Neural progenitor cell (in vitro differentiated cells): ENCODE data around the gene DLG2. TPM values are rescaled to one million over a fixed set of nuclear protein-coding genes. Genes with fewer than 3 reads are reported as not detected.

Source experiments
- DNase-seq: peaks from one replicate; pipeline ENCODE4 v3.0.0-alpha.2; 2016; ENCODE audit warnings: low spot score
- H2AFZ ChIP-seq: fragments of 200-600 bp; sonication (generic); replicated peaks from 2 replicates; pipeline ENCODE4 v1.6.1; 2016; ENCODE audit warnings: antibody characterized with exemption
- H3F3A ChIP-seq: fragments of 200-600 bp; sonication (generic); 2 replicates; pipeline ENCODE4 v1.6.1; 2016; ENCODE audit warnings: antibody characterized with exemption, low read depth
- H3K27ac ChIP-seq: fragments of 200-600 bp; sonication (generic); 2 replicates; pipeline ENCODE4 v1.5.1; 2016; ENCODE audit warnings: mild to moderate bottlenecking
- H3K27me3 ChIP-seq: fragments of 200-600 bp; sonication (generic); 2 replicates; pipeline ENCODE4 v1.6.1; 2016; ENCODE audit warnings: mild to moderate bottlenecking, moderate library complexity
- H3K36me3 ChIP-seq: fragments of 200-600 bp; sonication (generic); 2 replicates; pipeline ENCODE4 v1.5.1; 2016
- H3K4me1 ChIP-seq: fragments of 200-600 bp; sonication (generic); 2 replicates; pipeline ENCODE4 v1.6.1; 2016; ENCODE audit warnings: mixed run types
- H3K4me2 ChIP-seq: fragments of 200-600 bp; sonication (generic); 2 replicates; pipeline ENCODE4 v1.6.1; 2016
- H3K4me3 ChIP-seq: fragments of 200-600 bp; sonication (generic); 2 replicates; pipeline ENCODE4 v1.5.1; 2016
- H3K79me2 ChIP-seq: fragments of 200-600 bp; sonication (generic); 2 replicates; pipeline ENCODE4 v1.6.1; 2016; ENCODE audit warnings: low read depth
- H3K9ac ChIP-seq: fragments of 200-600 bp; sonication (generic); 2 replicates; pipeline ENCODE4 v1.6.1; 2016
- H3K9me3 ChIP-seq: fragments of 200-600 bp; sonication (generic); 2 replicates; pipeline ENCODE4 v1.5.1; 2016; ENCODE audit warnings: low read depth
- H4K20me1 ChIP-seq: fragments of 200-600 bp; sonication (generic); 2 replicates; pipeline ENCODE4 v1.6.1; 2016; ENCODE audit warnings: low read depth
- H3K27ac Mint-ChIP-seq: 3 replicates; pipeline ENCODE4 v1.8.0; 2021; ENCODE audit warnings: mixed read lengths
- H3K27me3 Mint-ChIP-seq: 2 replicates; pipeline ENCODE4 v1.8.0; 2022; ENCODE audit warnings: low read depth, mild to moderate bottlenecking, inconsistent platforms, moderate library complexity, mixed read lengths; ENCODE audit not compliant: insufficient read depth
- H3K36me3 Mint-ChIP-seq: 3 replicates; pipeline ENCODE4 v1.8.0; 2021; ENCODE audit warnings: mixed read lengths
- H3K4me1 Mint-ChIP-seq: 3 replicates; pipeline ENCODE4 v1.8.0; 2021; ENCODE audit warnings: mixed read lengths
- H3K4me3 Mint-ChIP-seq: 3 replicates; pipeline ENCODE4 v1.8.0; 2021; ENCODE audit warnings: mild to moderate bottlenecking, moderate library complexity, mixed read lengths
- H3K9me3 Mint-ChIP-seq: 3 replicates; pipeline ENCODE4 v1.8.0; 2020; ENCODE audit warnings: mixed read lengths
- EZH2 ChIP-seq: fragments of 200-600 bp; sonication (generic); IDR thresholded peaks from 2 replicates; pipeline ENCODE4 v1.6.1; 2017; ENCODE audit warnings: antibody characterized with exemption, mild to moderate bottlenecking, moderate library complexity
- EZH2phosphoT487 ChIP-seq: fragments of 200-600 bp; sonication (generic); IDR thresholded peaks from 2 replicates; pipeline ENCODE4 v1.6.1; 2017; ENCODE audit warnings: antibody characterized with exemption
- total RNA-seq: library from RNA; depleted of rRNA; stranded (reverse); fragments of >200 nt; gene quantifications from 2 replicates; pipeline ENCODE4 v1.2.3, GENCODE V29; 2015; ENCODE audit warnings: low replicate concordance
- TF ChIP-seq, protein P1 (sequence below): fragments of 200-600 bp; sonication (generic); IDR thresholded peaks from 2 replicates; pipeline ENCODE4 v1.5.1; 2017; ENCODE audit warnings: antibody characterized with exemption, mild to moderate bottlenecking

The DLG2 gene
- total RNA-seq, 1 donor from 2014 or later: 7.5 TPM

DNA sequence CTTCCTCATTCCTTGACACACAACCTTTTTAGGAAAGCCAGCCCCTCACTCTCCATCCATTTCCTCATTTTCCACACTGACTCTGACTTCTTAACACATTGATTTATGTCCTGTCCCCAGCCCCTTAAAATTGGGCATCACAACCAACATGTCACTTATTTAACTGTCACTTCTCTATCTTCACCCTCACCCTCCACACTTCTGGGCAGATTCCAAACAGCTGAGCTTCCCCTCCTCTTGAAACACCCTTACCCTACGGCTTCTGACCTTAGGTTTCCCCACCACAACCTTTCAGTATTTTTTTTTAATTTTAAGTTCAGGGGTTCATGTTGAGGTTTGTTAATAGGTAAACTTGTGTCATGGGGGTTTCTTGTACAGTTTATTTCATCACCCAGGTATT lies 696.3 kb downstream of the DLG2 start:
- Histone ChIP-seq H3K4me1 (peaks cover 6% of the 10 kb centered on the region), H3K9me3 (no peaks in the 10 kb centered on the region), H3K27ac (no peak overlapping the region), H3K4me3 (no peak overlapping the region), H3K4me2 (no peak overlapping the region), H4K20me1 (no peaks in the 10 kb centered on the region), H2AFZ (no peak overlapping the region), H3K27me3 (no peaks in the 10 kb centered on the region), H3K36me3 (no peaks in the 10 kb centered on the region), H3K79me2 (no peaks in the 10 kb centered on the region), H3F3A (no peaks in the 10 kb centered on the region), H3K9ac (no peak overlapping the region)
- Mint-ChIP-seq H3K27ac (no peak overlapping the region), H3K36me3 (no peaks in the 10 kb centered on the region), H3K9me3 (peaks cover 4% of the 10 kb centered on the region), H3K4me3 (no peak overlapping the region), H3K27me3 (no peaks in the 10 kb centered on the region), H3K4me1 (no peaks in the 10 kb centered on the region)
- DNase-seq: no peak
- no peak for TF ChIP-seq EZH2
- TF ChIP-seq, protein P1, sequence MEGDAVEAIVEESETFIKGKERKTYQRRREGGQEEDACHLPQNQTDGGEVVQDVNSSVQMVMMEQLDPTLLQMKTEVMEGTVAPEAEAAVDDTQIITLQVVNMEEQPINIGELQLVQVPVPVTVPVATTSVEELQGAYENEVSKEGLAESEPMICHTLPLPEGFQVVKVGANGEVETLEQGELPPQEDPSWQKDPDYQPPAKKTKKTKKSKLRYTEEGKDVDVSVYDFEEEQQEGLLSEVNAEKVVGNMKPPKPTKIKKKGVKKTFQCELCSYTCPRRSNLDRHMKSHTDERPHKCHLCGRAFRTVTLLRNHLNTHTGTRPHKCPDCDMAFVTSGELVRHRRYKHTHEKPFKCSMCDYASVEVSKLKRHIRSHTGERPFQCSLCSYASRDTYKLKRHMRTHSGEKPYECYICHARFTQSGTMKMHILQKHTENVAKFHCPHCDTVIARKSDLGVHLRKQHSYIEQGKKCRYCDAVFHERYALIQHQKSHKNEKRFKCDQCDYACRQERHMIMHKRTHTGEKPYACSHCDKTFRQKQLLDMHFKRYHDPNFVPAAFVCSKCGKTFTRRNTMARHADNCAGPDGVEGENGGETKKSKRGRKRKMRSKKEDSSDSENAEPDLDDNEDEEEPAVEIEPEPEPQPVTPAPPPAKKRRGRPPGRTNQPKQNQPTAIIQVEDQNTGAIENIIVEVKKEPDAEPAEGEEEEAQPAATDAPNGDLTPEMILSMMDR: no peak
- no peak for TF ChIP-seq EZH2phosphoT487

DNA sequence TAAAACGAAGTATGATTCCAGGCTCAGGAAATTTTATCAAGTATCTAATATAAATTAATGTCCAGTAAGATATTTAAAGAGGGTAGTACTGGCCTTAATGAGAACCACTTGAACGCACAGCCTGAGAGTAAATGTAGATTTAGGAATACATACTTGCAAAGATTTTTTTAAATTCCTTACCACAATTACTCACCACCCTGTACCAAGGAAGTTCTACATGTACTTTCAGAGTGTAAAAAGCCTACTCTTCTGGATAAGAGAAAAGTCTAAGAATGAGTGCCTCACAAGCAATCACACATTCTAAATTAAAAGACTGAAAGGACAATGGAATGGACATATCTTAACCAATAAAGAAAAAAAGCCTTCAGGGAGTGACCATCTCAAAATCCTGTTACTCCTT lies 697.4 kb downstream of the DLG2 start:
- no peak overlapping the region for H3K27ac Mint-ChIP-seq
- H3K4me1 Mint-ChIP-seq: peaks cover 2% of the 10 kb centered on the region
- Histone ChIP-seq H3K4me2 (no peak overlapping the region), H4K20me1 (no peaks in the 10 kb centered on the region), H3K27ac (no peak overlapping the region), H3K27me3 (no peaks in the 10 kb centered on the region), H3K9me3 (no peaks in the 10 kb centered on the region), H2AFZ (no peak overlapping the region), H3K4me1 (peaks cover 6% of the 10 kb centered on the region), H3K36me3 (no peaks in the 10 kb centered on the region), H3K4me3 (no peak overlapping the region), H3F3A (no peaks in the 10 kb centered on the region), H3K79me2 (no peaks in the 10 kb centered on the region), H3K9ac (no peak overlapping the region)
- TF ChIP-seq, protein P1: no peak
- TF ChIP-seq EZH2phosphoT487: no peak
- no peak for TF ChIP-seq EZH2
- DNase-seq: no peak
- no peaks in the 10 kb centered on the region for H3K36me3 Mint-ChIP-seq
- no peak overlapping the region for H3K4me3 Mint-ChIP-seq
- H3K9me3 Mint-ChIP-seq: peaks cover 4% of the 10 kb centered on the region
- H3K27me3 Mint-ChIP-seq: no peaks in the 10 kb centered on the region

- Mint-ChIP-seq H3K9me3 (no peaks in the 10 kb centered on the region), H3K27me3 (peaks cover 5% of the 10 kb centered on the region), H3K4me1 (peaks cover 46% of the 10 kb centered on the region), H3K36me3 (no peaks in the 10 kb centered on the region), H3K27ac (no peak overlapping the region), H3K4me3 (no peak overlapping the region)
- H3K27me3 ChIP-seq: no peaks in the 10 kb centered on the region
- H3K4me3 ChIP-seq: no peak overlapping the region
- no peak overlapping the region for H2AFZ ChIP-seq
- peak; percentile 18 for DNase-seq
- H3K36me3 ChIP-seq: no peaks in the 10 kb centered on the region
- peaks cover 11% of the 10 kb centered on the region for H3F3A ChIP-seq
- no peaks in the 10 kb centered on the region for H4K20me1 ChIP-seq
- TF ChIP-seq EZH2: no peak
- TF ChIP-seq, protein P1: no peak
- peaks cover 32% of the 10 kb centered on the region for H3K4me1 ChIP-seq
- H3K9me3 ChIP-seq: no peaks in the 10 kb centered on the region
- no peak overlapping the region for H3K9ac ChIP-seq
- no peaks in the 10 kb centered on the region for H3K79me2 ChIP-seq
- peak overlapping the region; percentile 1 for H3K4me2 ChIP-seq
- no peak overlapping the region for H3K27ac ChIP-seq
These were observed 702.9 kb downstream of the DLG2 start for GRCh38 chr11:84924154-84924692.
